HUES64 (cell line): ENCODE measurements around the gene PTK6.

Experiments used
- H3K27ac ChIP-seq: 2 replicates; pipeline ENCODE4 v1.7.0; 2013; ENCODE audit warnings: low read depth, low read length, inconsistent platforms
- H3K27me3 ChIP-seq: 2 replicates; pipeline ENCODE4 v1.6.1; 2013; ENCODE audit warnings: mild to moderate bottlenecking, low read length; ENCODE audit not compliant: insufficient read depth
- H3K36me3 ChIP-seq: 2 replicates; pipeline ENCODE4 v1.6.1; 2013; ENCODE audit warnings: mild to moderate bottlenecking, low read length; ENCODE audit not compliant: insufficient read depth
- H3K4me1 ChIP-seq: 2 replicates; pipeline ENCODE4 v1.6.1; 2013; ENCODE audit warnings: mild to moderate bottlenecking, low read length, moderate library complexity; ENCODE audit not compliant: insufficient read depth
- H3K4me3 ChIP-seq: 2 replicates; pipeline ENCODE4 v1.5.1; 2013; ENCODE audit warnings: mild to moderate bottlenecking, low read length, moderate library complexity
- H3K9ac ChIP-seq: 2 replicates; pipeline ENCODE4 v1.6.1; 2013; ENCODE audit warnings: mild to moderate bottlenecking, low read depth, low read length
- H3K9me3 ChIP-seq: 2 replicates; pipeline ENCODE4 v1.6.1; 2013; ENCODE audit warnings: low read depth, low read length; ENCODE audit not compliant: insufficient read depth
- WGBS: fragments of 150-250, 120-280 bp; methylation state at CpG from one replicate; pipeline ENCODE4 v1.1.7; 2013; ENCODE audit warnings: missing lambda C conversion rate; 5-methylcytosine and 5-hydroxymethylcytosine counted together

Gene PTK6

GRCh38 chr20:63553933-63554290, 16.7 kb upstream of the PTK6 start, which contains the start of gene FNDC11:
Gene FNDC11, plus strand, starts transcription at chr20:63554159. Its CDS starts 1,505 bp downstream, at chr20:63555664.
- H3K36me3 ChIP-seq = no peaks in the 10 kb centered on the region
- H3K9ac ChIP-seq = peak within 1 kb of the TSS; percentile 36
- peak within 1 kb of the TSS; percentile 68; the same call in 1 of the 2 replicates for H3K27ac ChIP-seq
- 2% methylated on average over 34 of the region's 34 CpGs for WGBS
- peaks cover 16% of the 10 kb centered on the region for H3K4me1 ChIP-seq
- H3K4me3 ChIP-seq = peak within 1 kb of the TSS; percentile 87
- peaks cover 3% of the 10 kb centered on the region; the same call in 1 of the 2 replicates for H3K27me3 ChIP-seq
- H3K9me3 ChIP-seq = no peaks in the 10 kb centered on the region

GRCh38 chr20:63553251-63553932, 16.2 kb upstream of the PTK6 start:
- peak overlapping the region; percentile 87 for H3K4me3 ChIP-seq
- peak overlapping the region; percentile 68; the same call in 1 of the 2 replicates for H3K27ac ChIP-seq
- peaks cover 16% of the 10 kb centered on the region for H3K4me1 ChIP-seq
- H3K36me3 ChIP-seq = no peaks in the 10 kb centered on the region
- no peaks in the 10 kb centered on the region for H3K9me3 ChIP-seq
- 2% methylated on average over 36 of the region's 37 CpGs for WGBS
- peaks cover 3% of the 10 kb centered on the region; the same call in 1 of the 2 replicates for H3K27me3 ChIP-seq
- peak overlapping the region; percentile 34 for H3K9ac ChIP-seq

GRCh38 chr20:63552481-63553249, 15.5 kb upstream of the PTK6 start:
- Histone ChIP-seq H3K27ac (peak overlapping the region; percentile 68; the same call in 1 of the 2 replicates), H3K4me1 (peaks cover 21% of the 10 kb centered on the region), H3K4me3 (peak overlapping the region; percentile 31), H3K27me3 (peaks cover 3% of the 10 kb centered on the region; the same call in 1 of the 2 replicates), H3K9ac (no peak overlapping the region; the same call in 1 of the 2 replicates), H3K9me3 (no peaks in the 10 kb centered on the region), H3K36me3 (no peaks in the 10 kb centered on the region)
- 22% methylated on average over 15 of the region's 15 CpGs for WGBS

- Histone ChIP-seq H3K27ac (no peak overlapping the region), H3K9me3 (no peaks in the 10 kb centered on the region), H3K9ac (no peak overlapping the region), H3K4me1 (peaks cover 21% of the 10 kb centered on the region), H3K4me3 (no peak overlapping the region), H3K27me3 (peaks cover 3% of the 10 kb centered on the region; the same call in 1 of the 2 replicates), H3K36me3 (no peaks in the 10 kb centered on the region)
- WGBS = 83% methylated on average over 9 of the region's 9 CpGs
These were observed 13.9 kb upstream of the PTK6 start for GRCh38 chr20:63551068-63551467.

GRCh38 chr20:63549679-63550282, 12.6 kb upstream of the PTK6 start:
- H3K4me3 ChIP-seq = no peak overlapping the region
- 89% methylated on average over 17 of the region's 18 CpGs for WGBS
- H3K9me3 ChIP-seq = no peaks in the 10 kb centered on the region
- peaks cover 3% of the 10 kb centered on the region; the same call in 1 of the 2 replicates for H3K27me3 ChIP-seq
- no peak overlapping the region for H3K27ac ChIP-seq
- H3K4me1 ChIP-seq = peaks cover 21% of the 10 kb centered on the region
- H3K36me3 ChIP-seq = no peaks in the 10 kb centered on the region
- no peak overlapping the region for H3K9ac ChIP-seq

- WGBS = 47% methylated on average over 8 of the region's 25 CpGs
- no peaks in the 10 kb centered on the region for H3K36me3 ChIP-seq
- H3K27me3 ChIP-seq = no peaks in the 10 kb centered on the region
- no peak overlapping the region for H3K27ac ChIP-seq
- H3K4me3 ChIP-seq = no peak overlapping the region
- H3K9me3 ChIP-seq = no peaks in the 10 kb centered on the region
- no peak overlapping the region for H3K9ac ChIP-seq
- peaks cover 15% of the 10 kb centered on the region for H3K4me1 ChIP-seq
These were observed 11.8 kb upstream of the PTK6 start for GRCh38 chr20:63549019-63549418.

- WGBS = 74% methylated on average over 10 of the region's 11 CpGs
- no peak overlapping the region for H3K4me3 ChIP-seq
- no peak overlapping the region for H3K27ac ChIP-seq
- H3K9me3 ChIP-seq = no peaks in the 10 kb centered on the region
- peaks cover 15% of the 10 kb centered on the region for H3K4me1 ChIP-seq
- H3K27me3 ChIP-seq = no peaks in the 10 kb centered on the region
- no peaks in the 10 kb centered on the region for H3K36me3 ChIP-seq
- H3K9ac ChIP-seq = no peak overlapping the region
These were observed 11.4 kb upstream of the PTK6 start for GRCh38 chr20:63548542-63548941.

- H3K9me3 ChIP-seq = no peaks in the 10 kb centered on the region
- no peaks in the 10 kb centered on the region for H3K27me3 ChIP-seq
- peaks cover 14% of the 10 kb centered on the region for H3K4me1 ChIP-seq
- H3K9ac ChIP-seq = no peak within 1 kb of the TSS; the same call in 1 of the 2 replicates
- no peak within 1 kb of the TSS for H3K27ac ChIP-seq
- no peak within 1 kb of the TSS for H3K4me3 ChIP-seq
- H3K36me3 ChIP-seq = no peaks in the 10 kb centered on the region
- WGBS = 64% methylated on average over 35 of the region's 35 CpGs
These were observed 10.7 kb upstream of the PTK6 start, which contains the start of gene SRMS for GRCh38 chr20:63547725-63548480. Gene SRMS, minus strand, starts transcription at chr20:63547749. Its CDS starts 286 bp downstream, at chr20:63547463.

- Histone ChIP-seq H3K4me1 (peaks cover 6% of the 10 kb centered on the region; the same call in 1 of the 2 replicates), H3K27ac (no peak overlapping the region), H3K36me3 (no peaks in the 10 kb centered on the region), H3K9ac (no peak overlapping the region), H3K9me3 (no peaks in the 10 kb centered on the region), H3K4me3 (no peak overlapping the region), H3K27me3 (no peaks in the 10 kb centered on the region)
- WGBS = 80% methylated on average over 58 of the region's 58 CpGs
These were observed 10.0 kb upstream of the PTK6 start for GRCh38 chr20:63546956-63547724.
